CD14-positive monocyte (primary cell): ENCODE results near the gene SYNE1. TPM values are rescaled to one million over a fixed set of nuclear protein-coding genes. Genes with fewer than 3 reads are reported as not detected.
A peak's percentile ranks its signal among the peaks of the same experiment; 100 is the strongest.

Experiments
- DNase-seq, 3 donors: peaks; one replicate each; pipeline ENCODE4 v3.0.0-alpha.2; 2011 to 2022
- H2AFZ ChIP-seq: 2 replicates; pipeline ENCODE4 v1.6.0; 2012; ENCODE audit warnings: mild to moderate bottlenecking, low read depth, low read length, inconsistent platforms; ENCODE audit not compliant: insufficient read depth, poor library complexity, severe bottlenecking
- H3K27ac ChIP-seq, 2 donors: 1 replicate in 1 of 2; 2 replicates in 1 of 2; pipeline ENCODE4 v1.5.1; 2012 to 2013; ENCODE audit warnings: low read length in 2 of 2, control low read depth in 1 of 2, inconsistent platforms in 1 of 2, low read depth in 1 of 2, mild to moderate bottlenecking in 1 of 2
- H3K27me3 ChIP-seq, 2 donors: one replicate each; pipeline versions ENCODE4 v1.6.0 to v1.6.1; 2011 to 2013; ENCODE audit warnings: low read length in 2 of 2; ENCODE audit not compliant: control insufficient read depth in 2 of 2, insufficient read depth in 2 of 2
- H3K36me3 ChIP-seq, 2 donors: replicated peaks in 1 of 2; 1 replicate in 1 of 2; 2 replicates in 1 of 2; pipeline versions ENCODE4 v1.5.1 to v1.6.1; 2012 to 2013; ENCODE audit warnings: low read length in 2 of 2, control low read depth in 1 of 2, inconsistent platforms in 1 of 2, mild to moderate bottlenecking in 1 of 2; ENCODE audit not compliant: insufficient read depth in 2 of 2, control insufficient read depth in 1 of 2
- H3K4me1 ChIP-seq, 2 donors: 1 replicate in 1 of 2; 2 replicates in 1 of 2; pipeline versions ENCODE4 v1.5.1 to v1.6.1; 2012 to 2013; ENCODE audit warnings: low read length in 2 of 2, control low read depth in 1 of 2, inconsistent platforms in 1 of 2, mild to moderate bottlenecking in 1 of 2, moderate library complexity in 1 of 2; ENCODE audit not compliant: insufficient read depth in 2 of 2, control insufficient read depth in 1 of 2
- H3K4me2 ChIP-seq: replicated peaks from 2 replicates; pipeline ENCODE3; 2012; ENCODE audit warnings: low read length, moderate library complexity, mild to moderate bottlenecking; ENCODE audit not compliant: poor library complexity, severe bottlenecking; ENCODE audit errors: extremely low read depth
- H3K4me3 ChIP-seq, 3 experiments: fragments of 200-600 bp in 1 of 3; sonication (generic) in 1 of 3; replicated peaks in 1 of 3; 1 replicate in 2 of 3; 2 replicates in 1 of 3; pipeline ENCODE4 v1.5.1; 2011 to 2013; ENCODE audit warnings: low read length in 3 of 3, mild to moderate bottlenecking in 3 of 3, control low read depth in 2 of 3, low read depth in 2 of 3, inconsistent platforms in 1 of 3, moderate library complexity in 1 of 3
- H3K79me2 ChIP-seq: 2 replicates; pipeline ENCODE4 v1.6.0; 2012; ENCODE audit warnings: mild to moderate bottlenecking, control low read depth, inconsistent platforms, low read length, moderate library complexity; ENCODE audit not compliant: insufficient read depth
- H3K9ac ChIP-seq: 2 replicates; pipeline ENCODE4 v1.6.0; 2017; ENCODE audit warnings: low read length, mild to moderate bottlenecking; ENCODE audit not compliant: insufficient read depth, poor library complexity, severe bottlenecking
- H3K9me3 ChIP-seq, 2 donors: replicated peaks in 1 of 2; 1 replicate in 1 of 2; 2 replicates in 1 of 2; pipeline versions ENCODE4 v1.5.1 to v1.6.1; 2012 to 2013; ENCODE audit warnings: low read length in 2 of 2, control low read depth in 1 of 2; ENCODE audit not compliant: control insufficient read depth in 1 of 2, insufficient read depth in 1 of 2
- H4K20me1 ChIP-seq: 2 replicates; pipeline ENCODE4 v1.6.0; 2012; ENCODE audit warnings: mild to moderate bottlenecking, low read length, control low read depth, moderate library complexity; ENCODE audit not compliant: insufficient read depth
- H3K27ac Mint-ChIP-seq, 7 donors: one replicate each; pipeline ENCODE4 v1.8.0; 2020; ENCODE audit warnings: mild to moderate bottlenecking in 7 of 7, mixed read lengths in 7 of 7, moderate library complexity in 6 of 7, inconsistent platforms in 2 of 7
- H3K27me3 Mint-ChIP-seq, 3 donors: one replicate each; pipeline ENCODE4 v1.8.0; 2021 to 2022; ENCODE audit warnings: low read depth in 3 of 3, mild to moderate bottlenecking in 3 of 3, mixed read lengths in 3 of 3, moderate library complexity in 3 of 3, inconsistent platforms in 1 of 3
- H3K36me3 Mint-ChIP-seq, 2 donors: one replicate each; pipeline ENCODE4 v1.8.0; 2020; ENCODE audit warnings: mixed read lengths in 2 of 2, inconsistent platforms in 1 of 2, mild to moderate bottlenecking in 1 of 2
- H3K4me1 Mint-ChIP-seq: one replicate; pipeline ENCODE4 v1.8.0; 2020; ENCODE audit warnings: mild to moderate bottlenecking, mixed read lengths
- H3K4me3 Mint-ChIP-seq, 2 donors: one replicate each; pipeline ENCODE4 v1.8.0; 2020; ENCODE audit warnings: mild to moderate bottlenecking in 2 of 2, mixed read lengths in 2 of 2, moderate library complexity in 1 of 2
- H3K9me3 Mint-ChIP-seq, 7 donors: one replicate each; pipeline ENCODE4 v1.8.0; 2020 to 2022; ENCODE audit warnings: mixed read lengths in 7 of 7, mild to moderate bottlenecking in 6 of 7, moderate library complexity in 6 of 7, inconsistent platforms in 2 of 7
- CTCF ChIP-seq: fragments of 200-600 bp; IDR thresholded peaks from one replicate; pipeline ENCODE4 v1.8.0; 2022; ENCODE audit warnings: antibody characterized with exemption, mild to moderate bottlenecking
- WGBS: methylation state at CpG from one replicate; pipeline ENCODE4 v1.1.5; 2013; ENCODE audit warnings: missing lambda C conversion rate; ENCODE audit not compliant: insufficient coverage; 5-methylcytosine and 5-hydroxymethylcytosine counted together
- intact Hi-C, 2 donors: fragments of 100-400 bp; cut with micrococcal nuclease; formaldehyde crosslinking; loops; one replicate each; pipeline versions ENCODE4 v1.15.0 to v1.15.1; 2023
- polyA plus RNA-seq, 3 donors: library from polyadenylated mRNA; depleted of rRNA in 1 of 3; unstranded in 2 of 3; stranded (reverse) in 1 of 3; fragments of 300-500 nt in 2 of 3; fragments of >200 nt in 1 of 3; fragmentation: Illumina TruSeq in 2 of 3; gene quantifications; 1 replicate in 2 of 3; 2 replicates in 1 of 3; pipeline ENCODE4 v1.2.3, GENCODE V29; 2012 to 2021

The SYNE1 gene
- polyA plus RNA-seq, 3 donors = 3.7 to 24.5 (median 8.1) TPM

GRCh38 chr6:152461556-152461955 is 175.6 kb downstream of the SYNE1 start:
- no peaks in the 10 kb centered on the region for H3K9me3 Mint-ChIP-seq
- peak in 1 of 3 donors; percentile 4 for DNase-seq
- H3K27ac ChIP-seq = no peak overlapping the region
- no peak overlapping the region for H2AFZ ChIP-seq
- peaks cover 0 to 19% of the 10 kb centered on the region in 2 donors for H3K36me3 ChIP-seq
- H3K27me3 ChIP-seq = no peaks in the 10 kb centered on the region
- no peak overlapping the region for H3K9ac ChIP-seq
- H3K4me1 Mint-ChIP-seq = peaks cover 12% of the 10 kb centered on the region
- no peak for TF ChIP-seq CTCF
- no peaks in the 10 kb centered on the region for H4K20me1 ChIP-seq
- H3K4me3 ChIP-seq = no peak overlapping the region
- no peaks in the 10 kb centered on the region for H3K79me2 ChIP-seq
- no peaks in the 10 kb centered on the region for H3K9me3 ChIP-seq
- intact Hi-C loops = no loop called here
- no peaks in the 10 kb centered on the region for H3K27me3 Mint-ChIP-seq
- peaks cover 0 to 8% of the 10 kb centered on the region in 2 donors for H3K4me1 ChIP-seq
- H3K4me3 Mint-ChIP-seq = no peak overlapping the region
- no CpG with 5 or more reads among the region's 5 CpGs for WGBS
- H3K27ac Mint-ChIP-seq = no peak overlapping the region
- H3K4me2 ChIP-seq = no peak overlapping the region
- H3K36me3 Mint-ChIP-seq = peaks cover 27 to 33% of the 10 kb centered on the region in 2 donors

DNA sequence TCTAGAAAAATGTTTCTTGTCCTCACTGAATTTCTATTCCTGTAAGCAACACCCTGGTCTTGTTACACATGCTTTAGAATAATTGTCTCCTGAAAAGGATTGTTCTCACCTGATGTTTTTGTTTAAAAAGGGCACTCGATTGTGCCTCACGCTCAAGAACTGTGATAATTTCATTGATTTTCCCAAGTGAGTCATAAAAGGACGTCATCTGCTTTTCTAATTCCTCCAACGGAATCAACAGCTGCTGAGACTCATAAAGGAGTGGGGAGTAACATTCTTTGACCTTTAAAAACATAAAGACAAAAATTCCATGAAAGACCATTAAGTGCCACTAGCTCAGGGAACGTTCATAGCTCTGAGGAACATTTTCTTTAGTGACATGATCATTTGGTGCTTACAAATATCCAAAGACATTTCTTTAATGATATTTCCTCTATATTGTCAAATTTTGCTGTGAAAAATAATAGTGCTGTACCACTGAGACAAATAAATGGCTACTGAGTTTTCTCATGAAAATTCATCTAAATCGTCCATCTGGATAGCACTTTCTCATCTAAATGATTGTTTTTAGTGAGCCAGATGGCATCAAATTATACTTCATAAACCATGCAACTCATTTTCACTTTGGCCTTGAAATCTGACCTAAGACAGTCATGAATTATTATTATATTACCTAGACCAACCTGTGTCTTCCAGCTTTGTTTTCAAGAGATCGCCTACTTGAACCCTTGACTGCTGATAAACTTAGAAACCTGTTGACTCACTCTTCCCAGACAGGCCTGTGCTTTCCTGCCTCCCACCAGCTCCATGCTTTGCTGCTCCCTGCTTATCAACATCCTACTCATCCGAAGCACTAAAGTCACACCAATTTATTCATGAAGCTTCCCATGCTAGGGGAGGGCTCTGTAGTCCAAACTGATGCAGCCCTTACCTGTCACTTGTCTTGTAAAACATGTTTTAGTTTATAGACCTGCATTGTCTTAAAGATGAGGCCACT is 178.2 kb downstream of the SYNE1 start:
- peaks cover 18 to 20% of the 10 kb centered on the region in 2 donors for H3K36me3 Mint-ChIP-seq
- H3K4me3 Mint-ChIP-seq = no peak overlapping the region
- 92% methylated on average over 2 of the region's 8 CpGs for WGBS
- Histone ChIP-seq H3K27ac (no peak overlapping the region), H3K79me2 (no peaks in the 10 kb centered on the region), H3K4me2 (no peak overlapping the region), H3K4me3 (no peak overlapping the region), H2AFZ (no peak overlapping the region), H4K20me1 (no peaks in the 10 kb centered on the region), H3K27me3 (no peaks in the 10 kb centered on the region), H3K36me3 (peaks cover 0 to 13% of the 10 kb centered on the region in 2 donors), H3K9ac (no peak overlapping the region), H3K4me1 (peaks cover 0 to 8% of the 10 kb centered on the region in 2 donors), H3K9me3 (no peaks in the 10 kb centered on the region)
- peaks cover 12% of the 10 kb centered on the region for H3K4me1 Mint-ChIP-seq
- no peak for TF ChIP-seq CTCF
- H3K9me3 Mint-ChIP-seq = peaks cover 0 to 2% (median 0%) of the 10 kb centered on the region in 7 donors
- no peak for DNase-seq
- H3K27me3 Mint-ChIP-seq = no peaks in the 10 kb centered on the region
- H3K27ac Mint-ChIP-seq = no peak overlapping the region
- intact Hi-C loops = no loop called here
